Activated effector memory CD4-positive, alpha-beta T cell treated with anti-CD3 and anti-CD28 coated beads, Interleukin-2, amount 50 U/mL, for 16 hours (primary cell): ENCODE measurements around the gene FGF13.

ENCODE experiments used
- DNase-seq: peaks from one replicate; pipeline ENCODE4 v3.0.0-alpha.2; 2020

FGF13 gene

DNA sequence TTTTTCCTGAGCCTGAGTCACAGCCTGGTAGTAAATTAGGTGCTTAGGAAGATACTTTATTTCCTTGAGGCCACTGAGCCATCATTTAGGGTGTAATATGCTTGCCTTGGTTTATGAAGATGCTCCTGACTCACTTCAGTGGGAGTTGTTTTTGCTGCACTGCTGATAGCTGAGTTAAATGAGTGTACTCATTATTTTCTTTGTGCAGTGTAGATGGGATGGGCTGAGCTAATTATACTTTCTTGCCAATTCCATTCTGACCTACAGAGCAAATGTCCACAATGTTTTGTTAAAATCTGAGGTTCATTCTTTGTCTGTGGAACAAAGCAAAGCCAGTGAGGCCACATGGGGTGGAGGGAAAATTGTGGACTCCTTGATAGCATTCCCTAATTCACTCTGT, 60.0 kb downstream of the FGF13 start:
- no peak for DNase-seq

DNA sequence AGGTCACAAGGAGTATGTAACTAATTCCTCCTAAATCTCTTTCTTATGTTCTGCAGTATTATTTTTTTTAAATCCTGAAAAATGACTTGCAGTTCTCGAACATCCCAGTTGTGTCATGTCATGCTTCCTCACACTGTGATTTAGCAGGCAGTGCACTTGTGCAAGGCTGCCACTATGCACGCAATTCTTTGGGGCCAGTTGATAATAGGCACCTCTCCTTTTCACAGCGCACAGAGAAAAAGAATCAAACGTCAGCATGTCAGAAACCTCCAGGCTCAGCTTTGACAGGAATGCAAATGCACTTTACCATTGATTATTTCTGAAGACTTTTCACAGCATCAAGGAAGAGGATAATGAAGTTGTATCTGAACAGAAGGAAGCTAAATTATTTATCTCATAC, 62.9 kb downstream of the FGF13 start:
- no peak for DNase-seq

DNA sequence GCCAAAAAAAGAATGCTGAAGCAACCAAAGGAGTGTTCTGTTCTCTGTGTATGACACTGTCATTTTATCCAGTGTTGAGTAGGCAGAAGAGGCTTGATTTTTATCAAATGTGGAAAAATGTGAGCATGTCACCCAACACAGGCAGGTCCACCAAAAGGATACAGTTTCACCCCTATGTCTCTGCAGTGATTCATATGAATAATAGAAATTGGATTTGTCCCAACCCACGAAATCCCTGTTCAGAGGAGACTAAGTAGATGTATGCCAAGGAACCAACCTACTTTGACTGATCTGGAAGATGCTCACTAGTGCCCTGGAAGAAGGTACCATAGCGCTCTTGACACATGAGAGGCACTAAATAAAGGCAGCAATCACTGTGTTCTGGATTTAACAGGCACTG, 72.5 kb downstream of the FGF13 start:
- no peak for DNase-seq
